ENCODE results near the gene RHOA. TPM values are rescaled to one million over a fixed set of nuclear protein-coding genes. Genes with fewer than 3 reads are reported as not detected.
A peak's percentile ranks its signal among the peaks of the same experiment; 100 is the strongest.

The RHOA gene
- polyA plus RNA-seq, 1 experiment, result 549 TPM

DNA sequence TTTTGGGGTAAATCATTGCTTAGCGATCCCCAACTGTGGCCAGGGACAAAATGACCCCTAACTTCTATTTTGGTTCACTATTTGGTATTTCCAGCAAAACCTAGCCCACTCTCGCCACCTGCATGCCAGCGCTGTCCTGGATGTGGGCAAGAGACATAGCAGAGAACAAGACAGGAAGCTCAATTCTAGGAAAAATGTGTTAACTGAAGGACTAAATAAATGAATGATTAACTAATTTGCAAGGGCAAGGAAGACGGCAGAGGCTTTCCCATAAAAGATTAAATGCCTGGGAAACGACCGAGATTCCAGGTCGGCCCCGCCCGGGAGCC, 16.9 kb upstream of the RHOA start:
- ChIA-PET POLR2A (interaction anchor here (0.6 to 1.4 kb wide), 5 partner anchors 15 to 335 kb away, joined by 3 to 4 read pairs (median 4); partner anchors contain the start of genes GPX1, QRICH1, RHOA and USP4), CTCF (interaction anchor here (1.1 to 1.6 kb wide), 2 partner anchors 88 to 258 kb away, joined by 3 to 8 read pairs; partner anchors contain the start of genes KLHDC8B and USP4)
- no peaks in the 10 kb centered on the region for H3K27me3 ChIP-seq (ENCODE audit: control insufficient read depth, insufficient read depth, low read length)
- TF ChIP-seq CTCF (IDR thresholded peaks at IDR 0.05; ENCODE audit: insufficient read depth, low read depth, low read length), result no peak
- H3K4me3 ChIP-seq (ENCODE audit: low read depth, low read length), result peak overlapping the region; percentile 80
- peaks cover 3% of the 10 kb centered on the region; the same call in 1 of the 2 replicates for H3K36me3 ChIP-seq (ENCODE audit: control insufficient read depth, insufficient read depth, low read length)
- DNase-seq (ENCODE audit: low read depth), result no peak

DNA sequence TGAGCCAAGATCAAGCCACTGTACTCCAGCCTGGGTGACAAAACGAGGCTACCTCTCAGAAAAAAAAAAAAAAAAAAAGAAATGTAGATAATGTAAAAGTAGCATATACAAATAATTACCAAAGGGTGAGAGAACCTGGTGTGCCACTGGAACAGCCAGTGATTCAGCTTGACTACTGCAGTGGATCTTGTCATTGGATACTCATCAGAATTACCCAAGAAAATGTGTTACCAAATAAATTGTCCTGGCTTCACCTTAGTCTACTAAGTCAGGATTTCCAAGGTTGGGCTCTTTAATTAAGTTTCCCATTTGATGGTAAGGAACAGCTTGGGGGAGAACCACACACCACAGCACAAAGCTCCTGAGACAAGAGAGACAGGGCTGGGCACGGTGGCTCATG, 15.8 kb upstream of the RHOA start:
- ChIA-PET POLR2A (no interaction called here), CTCF (interaction anchor here (0.8 kb wide), 1 partner anchor 84 kb away, joined by 4 read pairs; no protein-coding TSS in a partner anchor)
- no peak for DNase-seq (ENCODE audit: low read depth)
- Histone ChIP-seq H3K36me3 (ENCODE audit: control insufficient read depth, insufficient read depth, low read length) (peaks cover 3% of the 10 kb centered on the region; the same call in 1 of the 2 replicates), H3K4me3 (ENCODE audit: low read depth, low read length) (no peak overlapping the region), H3K27me3 (ENCODE audit: control insufficient read depth, insufficient read depth, low read length) (no peaks in the 10 kb centered on the region)
- no peak for TF ChIP-seq CTCF (IDR thresholded peaks at IDR 0.05; ENCODE audit: insufficient read depth, low read depth, low read length)

GRCh38 chr3:49424816-49425215, 13.0 kb upstream of the RHOA start:
- ChIA-PET CTCF (no interaction called here), POLR2A (no interaction called here)
- no peak for TF ChIP-seq CTCF (IDR thresholded peaks at IDR 0.05; ENCODE audit: insufficient read depth, low read depth, low read length)
- H3K27me3 ChIP-seq (ENCODE audit: control insufficient read depth, insufficient read depth, low read length), result no peaks in the 10 kb centered on the region
- no peak overlapping the region for H3K4me3 ChIP-seq (ENCODE audit: low read depth, low read length)
- DNase-seq (ENCODE audit: low read depth), result no peak
- peaks cover 3% of the 10 kb centered on the region; the same call in 1 of the 2 replicates for H3K36me3 ChIP-seq (ENCODE audit: control insufficient read depth, insufficient read depth, low read length)

DNA sequence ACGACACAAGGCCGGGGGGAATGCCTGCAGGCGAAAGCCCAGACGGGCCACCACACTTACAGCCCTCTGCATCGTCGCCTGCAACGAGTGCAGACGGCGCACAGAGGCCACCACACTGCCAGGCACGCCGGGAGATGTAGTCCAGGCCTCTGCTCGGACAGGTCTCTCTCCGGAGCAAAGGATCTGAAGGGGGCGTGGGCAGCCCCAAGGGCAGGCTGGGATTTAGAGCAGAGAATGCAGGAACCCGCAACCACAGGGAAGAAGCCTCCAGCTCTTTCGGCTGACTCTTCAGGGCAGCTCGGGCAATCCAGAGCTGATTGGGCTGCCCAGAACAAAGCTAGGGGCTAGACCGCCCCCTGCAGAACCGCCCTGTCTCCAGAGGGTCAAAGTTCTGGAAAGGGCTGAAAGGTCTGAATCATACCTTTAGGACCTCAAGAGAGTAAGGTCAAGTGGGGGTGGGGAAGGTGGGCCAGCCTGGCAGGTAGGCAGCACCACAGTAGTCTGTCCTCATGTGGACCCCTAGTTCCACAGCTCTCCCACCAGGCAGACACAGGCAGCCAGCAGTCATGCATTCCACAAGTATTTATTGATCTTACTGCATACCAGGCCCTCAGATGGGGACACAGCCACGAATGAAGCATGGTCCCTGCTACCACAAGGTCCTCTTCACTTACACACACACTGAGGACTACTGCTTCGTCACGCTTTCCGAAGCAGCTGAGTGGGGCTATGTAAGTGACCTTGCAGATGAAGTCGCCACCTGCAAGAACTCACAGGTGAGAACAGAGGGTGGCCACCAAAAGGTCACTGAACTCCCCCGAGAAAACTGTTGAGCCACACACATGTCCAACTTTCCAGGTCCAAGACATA, 10.8 kb upstream of the RHOA start, which contains the start of gene AMT:
Gene AMT (minus strand): TSS at position 95 of the 870 bp plus-strand sequence. CDS start 23 bp downstream, at position 72.
- ChIA-PET POLR2A (no interaction called here), CTCF (no interaction called here)
- TF ChIP-seq CTCF (IDR thresholded peaks at IDR 0.05; ENCODE audit: insufficient read depth, low read depth, low read length), result no peak
- DNase-seq (ENCODE audit: low read depth), result no peak
- H3K36me3 ChIP-seq (ENCODE audit: control insufficient read depth, insufficient read depth, low read length), result peaks cover 5% of the 10 kb centered on the region
- H3K27me3 ChIP-seq (ENCODE audit: control insufficient read depth, insufficient read depth, low read length), result no peaks in the 10 kb centered on the region
- H3K4me3 ChIP-seq (ENCODE audit: low read depth, low read length), result no peak within 1 kb of the TSS

GRCh38 chr3:49421890-49422378, 10.2 kb upstream of the RHOA start:
- no peak for DNase-seq (ENCODE audit: low read depth)
- H3K27me3 ChIP-seq (ENCODE audit: control insufficient read depth, insufficient read depth, low read length), result no peaks in the 10 kb centered on the region
- peaks cover 8% of the 10 kb centered on the region for H3K36me3 ChIP-seq (ENCODE audit: control insufficient read depth, insufficient read depth, low read length)
- H3K4me3 ChIP-seq (ENCODE audit: low read depth, low read length), result no peak overlapping the region
- ChIA-PET CTCF (interaction anchor here (1.1 kb wide), 1 partner anchor 82 kb away, joined by 5 read pairs; the partner anchor contains the start of gene USP4), POLR2A (no interaction called here)
- TF ChIP-seq CTCF (IDR thresholded peaks at IDR 0.05; ENCODE audit: insufficient read depth, low read depth, low read length), result no peak
